Dendritic cell treated with granulocyte-macrophage colony-stimulating factor and Interleukin-4, amounts not matched to agents 40 ng/mL and 50 ng/mL, for 4 days (primary cell): ENCODE results near the gene CAPZA1.
A peak's percentile ranks its signal among the peaks of the same experiment; 100 is the strongest.

Experiments used
- H3K27ac Mint-ChIP-seq: one replicate; pipeline ENCODE4 v1.8.0; 2022; ENCODE audit warnings: mild to moderate bottlenecking, mixed read lengths
- H3K27me3 Mint-ChIP-seq: one replicate; pipeline ENCODE4 v1.8.0; 2022; ENCODE audit warnings: mild to moderate bottlenecking, mixed read lengths
- H3K36me3 Mint-ChIP-seq: one replicate; pipeline ENCODE4 v1.8.0; 2022; ENCODE audit warnings: low read depth, mixed read lengths
- H3K4me1 Mint-ChIP-seq: one replicate; pipeline ENCODE4 v1.8.0; 2022; ENCODE audit warnings: low read depth, mixed read lengths
- H3K4me3 Mint-ChIP-seq: one replicate; pipeline ENCODE4 v1.8.0; 2022; ENCODE audit warnings: mild to moderate bottlenecking, moderate library complexity, mixed read lengths
- H3K9me3 Mint-ChIP-seq: one replicate; pipeline ENCODE4 v1.8.0; 2022; ENCODE audit warnings: mixed read lengths
- intact Hi-C: fragments of 100-400 bp; cut with micrococcal nuclease; formaldehyde crosslinking; loops from one replicate; pipeline ENCODE4 v1.15.0; 2022

Gene CAPZA1

DNA sequence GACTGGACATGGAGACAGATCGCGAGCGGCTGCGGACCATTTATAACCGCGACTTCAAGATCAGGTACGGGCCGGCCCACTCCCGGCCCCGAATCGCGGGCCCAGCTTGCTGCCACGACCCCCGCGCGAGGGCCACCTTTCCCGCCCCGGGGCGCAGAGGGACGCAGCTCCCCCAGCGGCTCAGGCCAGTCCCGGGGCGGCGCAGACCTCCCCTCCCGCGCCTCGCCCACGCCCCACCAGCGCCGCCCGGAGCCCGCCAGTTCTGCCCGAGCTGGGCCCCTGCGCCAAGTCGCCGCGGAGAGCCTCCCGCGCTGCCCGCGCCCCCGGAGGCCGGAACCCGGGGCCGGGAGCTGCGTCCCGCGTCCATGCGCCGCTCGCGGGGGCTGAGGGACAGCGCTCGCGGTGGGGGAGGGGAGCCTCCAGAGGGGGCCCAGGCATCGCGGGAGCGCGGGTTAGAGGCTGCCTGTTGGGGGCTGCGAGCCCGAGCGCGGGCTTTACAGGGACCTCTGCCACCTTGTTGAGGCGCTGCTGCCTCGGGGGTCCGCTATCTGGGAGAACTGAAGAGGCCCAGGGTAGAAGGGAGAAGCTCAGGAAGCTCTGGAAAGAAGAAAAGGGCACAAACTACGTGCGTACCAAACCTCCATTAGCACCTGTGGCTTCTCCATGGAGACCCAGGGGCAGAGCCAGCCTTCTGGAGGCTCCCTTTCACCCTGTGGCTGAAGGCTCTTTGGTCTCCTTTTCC lies 55.5 kb downstream of the CAPZA1 start:
- Mint-ChIP-seq H3K4me1 (peaks cover 34% of the 10 kb centered on the region), H3K27ac (peak overlapping the region; percentile 100), H3K36me3 (peaks cover 39% of the 10 kb centered on the region), H3K27me3 (peaks cover 9% of the 10 kb centered on the region), H3K9me3 (no peaks in the 10 kb centered on the region), H3K4me3 (peak overlapping the region; percentile 100)
- intact Hi-C loops, result loop anchor here (2.0 to 5.0 kb wide), 2 partner anchors 30 to 48 kb away; no protein-coding TSS in a partner anchor

DNA sequence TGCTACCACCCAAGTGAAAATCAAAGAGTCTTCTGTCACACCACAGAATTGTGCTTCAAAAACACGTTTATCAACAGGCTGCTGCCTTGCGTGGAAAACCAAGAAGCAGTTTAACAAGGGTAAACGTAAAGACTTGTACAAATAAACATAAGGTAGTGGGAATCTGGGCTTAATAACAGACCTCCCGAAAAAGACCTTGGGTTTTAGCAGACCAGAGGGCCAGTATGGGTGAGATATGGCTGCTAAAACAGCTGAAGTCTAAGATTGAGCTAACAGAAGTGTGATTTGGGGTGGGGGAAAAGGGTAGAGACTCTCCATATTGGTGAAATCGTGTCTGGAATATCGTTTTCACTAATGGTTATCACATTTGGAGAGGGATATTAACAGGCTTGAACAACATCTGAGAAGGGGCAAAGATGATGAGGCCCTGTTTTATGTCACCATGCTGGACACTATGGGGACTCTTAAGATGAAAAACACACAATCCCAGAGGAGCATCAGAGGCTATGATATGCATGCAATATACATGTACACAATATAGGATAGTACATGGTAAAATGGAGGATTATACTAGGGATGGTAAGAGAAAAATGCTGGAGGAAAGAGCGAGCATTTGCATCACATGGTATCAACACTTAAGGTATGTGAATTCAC lies 56.2 kb downstream of the CAPZA1 start:
- H3K27ac Mint-ChIP-seq, result peak overlapping the region; percentile 100
- no peaks in the 10 kb centered on the region for H3K9me3 Mint-ChIP-seq
- H3K4me3 Mint-ChIP-seq, result peak overlapping the region; percentile 100
- peaks cover 34% of the 10 kb centered on the region for H3K4me1 Mint-ChIP-seq
- peaks cover 32% of the 10 kb centered on the region for H3K36me3 Mint-ChIP-seq
- intact Hi-C loops, result loop anchor here (2.0 kb wide), 1 partner anchor 29 kb away; no protein-coding TSS in a partner anchor
- peaks cover 9% of the 10 kb centered on the region for H3K27me3 Mint-ChIP-seq

DNA sequence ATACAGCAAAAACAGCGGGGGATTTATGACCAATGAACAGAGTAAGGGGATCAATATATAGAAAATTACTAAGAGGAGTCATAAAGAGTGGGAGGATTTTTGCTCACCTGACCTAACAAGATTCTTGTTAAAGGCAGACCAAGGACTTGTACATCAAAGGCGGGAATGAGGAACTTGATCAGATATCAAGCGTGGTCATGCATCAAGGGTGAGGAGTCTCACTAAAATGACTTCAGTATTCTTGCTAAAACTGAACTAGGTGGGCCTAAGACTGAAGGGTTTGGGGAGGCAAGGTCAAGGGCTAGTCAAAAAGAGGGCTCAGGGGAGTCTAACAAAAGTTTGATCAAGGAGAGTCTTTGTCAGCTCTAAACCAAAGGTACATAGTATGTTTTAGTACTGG lies 56.9 kb downstream of the CAPZA1 start:
- Mint-ChIP-seq H3K36me3 (peaks cover 25% of the 10 kb centered on the region), H3K4me1 (peaks cover 34% of the 10 kb centered on the region), H3K27ac (no peak overlapping the region), H3K4me3 (no peak overlapping the region), H3K9me3 (no peaks in the 10 kb centered on the region), H3K27me3 (peaks cover 9% of the 10 kb centered on the region)
- intact Hi-C loops, result no loop called here

DNA sequence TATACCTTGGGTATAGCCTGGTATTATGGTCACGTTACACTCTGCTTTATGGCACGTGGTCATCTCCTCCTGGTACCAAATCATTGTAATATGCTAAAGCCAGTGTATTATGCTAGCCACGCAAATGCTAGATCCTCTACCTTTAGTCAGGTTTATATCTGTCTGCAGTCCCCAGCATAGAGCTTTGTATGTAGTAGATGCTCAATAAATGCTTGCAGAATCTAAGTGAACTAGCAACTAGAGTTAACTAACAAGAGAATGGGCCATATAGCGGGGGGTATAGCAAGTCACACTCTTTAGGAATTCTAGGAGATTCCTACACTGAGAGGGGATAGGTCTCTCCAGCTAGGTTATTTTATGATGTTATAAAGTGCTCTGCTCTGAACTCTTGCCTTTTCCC lies 57.9 kb downstream of the CAPZA1 start:
- Mint-ChIP-seq H3K4me3 (no peak overlapping the region), H3K27ac (no peak overlapping the region), H3K9me3 (no peaks in the 10 kb centered on the region), H3K4me1 (peaks cover 34% of the 10 kb centered on the region), H3K36me3 (peaks cover 16% of the 10 kb centered on the region), H3K27me3 (peaks cover 9% of the 10 kb centered on the region)
- intact Hi-C loops, result no loop called here

DNA sequence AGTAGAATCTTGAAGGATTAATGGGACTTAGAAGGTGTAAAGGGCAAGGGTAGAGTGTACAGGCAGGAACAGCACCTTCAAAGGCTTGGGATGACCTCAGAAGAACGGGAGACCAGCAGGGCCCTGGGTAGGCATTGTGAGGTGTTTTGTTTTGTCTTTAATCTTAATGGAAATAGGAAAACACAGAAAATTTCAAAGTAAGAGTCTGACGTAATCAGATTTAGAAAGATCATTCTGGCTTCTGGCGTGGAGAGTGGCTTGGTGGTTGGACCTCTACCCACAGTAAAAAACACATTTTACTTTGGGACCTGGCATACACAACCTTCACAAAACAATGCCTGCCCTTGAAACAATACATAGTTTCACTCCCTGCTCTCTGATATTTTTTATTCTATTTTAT lies 59.0 kb downstream of the CAPZA1 start:
- intact Hi-C loops, result no loop called here
- peaks cover 9% of the 10 kb centered on the region for H3K27me3 Mint-ChIP-seq
- H3K36me3 Mint-ChIP-seq, result peaks cover 8% of the 10 kb centered on the region
- H3K27ac Mint-ChIP-seq, result no peak overlapping the region
- no peak overlapping the region for H3K4me3 Mint-ChIP-seq
- H3K9me3 Mint-ChIP-seq, result no peaks in the 10 kb centered on the region
- peaks cover 27% of the 10 kb centered on the region for H3K4me1 Mint-ChIP-seq

DNA sequence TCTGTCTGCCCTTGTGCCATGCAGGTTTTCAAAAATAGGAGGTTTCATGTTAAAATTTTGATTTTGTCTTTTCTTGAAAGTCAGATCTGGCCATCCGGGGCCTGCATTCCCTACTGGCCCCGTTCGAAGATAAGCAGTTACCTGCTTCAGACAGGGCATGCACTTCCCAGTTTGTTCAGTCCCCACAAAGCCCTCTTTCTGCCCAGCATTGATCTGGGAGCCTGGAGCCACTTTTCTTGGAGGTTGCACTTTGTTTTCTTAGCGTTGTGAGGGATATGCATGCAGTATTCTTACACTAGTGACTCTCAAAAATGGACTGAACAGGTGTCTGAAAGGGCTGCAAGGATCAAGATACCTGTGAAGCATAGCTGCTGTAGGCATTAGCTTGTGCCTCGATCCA lies 66.3 kb downstream of the CAPZA1 start:
- Mint-ChIP-seq H3K4me1 (no peaks in the 10 kb centered on the region), H3K9me3 (no peaks in the 10 kb centered on the region), H3K36me3 (peaks cover 21% of the 10 kb centered on the region), H3K27ac (no peak overlapping the region), H3K4me3 (no peak overlapping the region), H3K27me3 (no peaks in the 10 kb centered on the region)
- intact Hi-C loops, result no loop called here

DNA sequence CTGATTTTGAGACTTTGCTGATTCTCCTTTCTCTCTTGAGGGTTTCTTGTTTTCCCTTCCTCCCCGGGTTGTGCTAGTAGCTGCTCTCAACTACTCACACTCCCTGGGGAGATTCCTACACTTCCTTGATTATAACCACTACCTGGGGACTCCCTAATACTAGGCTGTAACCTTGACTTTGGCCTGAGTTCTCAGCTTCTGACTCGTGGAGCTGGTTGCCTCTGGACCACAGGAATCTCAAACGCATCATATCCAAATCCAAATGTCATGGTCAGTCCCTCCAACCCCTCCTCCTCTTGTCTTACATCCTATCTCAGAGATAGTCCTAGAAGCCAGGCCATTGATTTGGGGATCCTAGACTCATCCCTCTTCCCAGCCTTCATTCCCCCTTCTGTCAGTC lies 66.8 kb downstream of the CAPZA1 start:
- Mint-ChIP-seq H3K9me3 (no peaks in the 10 kb centered on the region), H3K4me1 (no peaks in the 10 kb centered on the region), H3K27me3 (no peaks in the 10 kb centered on the region), H3K27ac (no peak overlapping the region), H3K4me3 (no peak overlapping the region), H3K36me3 (peaks cover 21% of the 10 kb centered on the region)
- intact Hi-C loops, result no loop called here

DNA sequence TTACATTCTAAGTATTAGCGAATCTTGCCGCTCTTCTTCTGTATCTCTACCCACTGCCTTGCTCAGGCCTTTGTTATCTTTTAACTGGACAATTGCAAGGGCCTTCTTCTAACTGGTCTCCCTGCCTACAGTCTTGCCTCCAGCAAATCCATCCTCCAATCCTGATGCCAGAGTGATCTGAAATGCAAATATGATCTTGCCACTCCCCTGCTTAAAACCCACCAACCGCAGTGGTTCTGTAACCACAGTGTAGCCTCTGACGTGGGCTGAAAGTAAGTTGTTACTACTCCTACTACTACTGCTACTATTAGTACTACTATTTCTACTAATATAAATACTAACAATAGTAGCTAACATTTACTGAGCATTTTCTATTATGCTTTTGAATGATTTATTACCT lies 67.2 kb downstream of the CAPZA1 start:
- no peaks in the 10 kb centered on the region for H3K9me3 Mint-ChIP-seq
- intact Hi-C loops, result no loop called here
- peaks cover 25% of the 10 kb centered on the region for H3K36me3 Mint-ChIP-seq
- H3K27me3 Mint-ChIP-seq, result no peaks in the 10 kb centered on the region
- no peak overlapping the region for H3K27ac Mint-ChIP-seq
- no peak overlapping the region for H3K4me3 Mint-ChIP-seq
- no peaks in the 10 kb centered on the region for H3K4me1 Mint-ChIP-seq

DNA sequence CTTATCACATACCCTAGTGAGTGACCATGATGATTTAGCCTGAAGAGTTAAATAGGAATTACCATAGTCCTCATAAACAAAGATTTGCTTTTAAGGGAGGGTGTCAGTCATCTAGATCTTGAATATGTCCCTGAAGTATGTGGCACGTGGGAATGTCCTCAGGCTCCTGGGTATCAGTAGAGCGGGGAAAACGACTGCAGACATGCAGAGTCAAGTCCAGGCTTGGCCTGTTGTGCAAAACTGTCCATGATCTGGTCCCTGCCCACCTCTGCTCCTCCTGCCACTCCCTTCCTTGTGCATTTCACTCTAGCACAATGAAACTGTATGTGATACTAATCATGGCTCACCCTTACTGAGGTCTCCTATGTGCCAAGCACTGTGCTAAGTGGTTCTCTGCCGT lies 67.7 kb downstream of the CAPZA1 start:
- Mint-ChIP-seq H3K4me1 (no peaks in the 10 kb centered on the region), H3K9me3 (no peaks in the 10 kb centered on the region), H3K4me3 (no peak overlapping the region), H3K36me3 (peaks cover 31% of the 10 kb centered on the region), H3K27ac (no peak overlapping the region), H3K27me3 (no peaks in the 10 kb centered on the region)
- intact Hi-C loops, result no loop called here

DNA sequence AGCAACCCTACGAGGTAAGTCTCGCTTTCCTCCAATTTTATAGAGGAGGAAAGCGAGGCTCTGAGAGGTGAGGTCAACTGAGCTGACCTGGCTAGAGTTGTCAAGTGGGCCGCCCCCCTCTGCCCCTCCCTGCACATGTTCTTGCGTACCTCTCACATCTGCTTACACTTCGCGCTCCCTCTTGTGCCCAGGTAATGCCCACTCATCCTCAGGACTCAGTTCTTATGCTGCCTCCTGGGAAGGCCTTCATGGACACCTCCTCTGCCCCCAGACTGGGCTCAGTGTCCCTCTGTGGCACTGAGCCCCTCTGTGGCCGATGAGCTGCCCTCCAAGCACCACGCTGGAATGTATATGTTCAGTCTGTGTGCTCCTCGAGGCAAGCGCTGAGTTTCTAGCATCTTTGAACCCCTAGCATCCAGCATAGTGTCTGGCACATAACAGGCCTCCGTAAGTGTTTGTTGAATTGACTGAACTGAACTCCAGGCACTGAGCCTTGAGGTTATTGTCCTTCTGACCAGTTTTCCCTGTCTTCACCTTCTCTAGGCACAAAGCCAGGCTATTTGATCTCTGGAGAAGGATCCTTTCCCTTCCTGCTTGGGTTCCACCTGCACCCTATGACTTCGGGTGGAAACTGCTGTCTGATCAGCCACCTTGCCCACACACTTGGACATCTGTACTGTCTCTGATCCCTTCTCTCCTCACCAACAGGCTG lies 68.3 kb downstream of the CAPZA1 start:
- H3K9me3 Mint-ChIP-seq, result no peaks in the 10 kb centered on the region
- no peak overlapping the region for H3K27ac Mint-ChIP-seq
- no peak overlapping the region for H3K4me3 Mint-ChIP-seq
- no peaks in the 10 kb centered on the region for H3K4me1 Mint-ChIP-seq
- intact Hi-C loops, result no loop called here
- H3K36me3 Mint-ChIP-seq, result peaks cover 37% of the 10 kb centered on the region
- no peaks in the 10 kb centered on the region for H3K27me3 Mint-ChIP-seq

DNA sequence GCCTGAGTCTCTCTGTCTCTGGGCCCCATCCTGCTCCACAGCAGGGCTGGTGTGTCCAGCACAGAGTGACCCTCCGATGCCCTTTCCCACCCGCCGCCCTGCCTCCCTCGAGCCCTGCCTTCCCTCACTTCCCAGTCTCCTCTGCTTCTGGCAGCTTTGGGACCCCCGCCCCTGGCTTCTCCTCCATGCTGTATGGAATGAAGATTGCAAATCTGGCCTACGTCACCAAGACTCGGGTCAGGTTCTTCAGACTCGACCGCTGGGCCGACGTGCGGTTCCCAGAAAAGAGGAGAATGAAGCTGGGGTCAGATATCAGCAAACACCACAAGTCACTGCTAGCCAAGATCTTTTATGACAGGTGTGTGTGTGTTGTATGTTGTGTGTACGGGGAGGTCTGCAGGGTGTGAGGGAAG lies 69.2 kb downstream of the CAPZA1 start:
- H3K9me3 Mint-ChIP-seq, result no peaks in the 10 kb centered on the region
- H3K36me3 Mint-ChIP-seq, result peaks cover 43% of the 10 kb centered on the region
- intact Hi-C loops, result no loop called here
- no peak overlapping the region for H3K27ac Mint-ChIP-seq
- no peaks in the 10 kb centered on the region for H3K4me1 Mint-ChIP-seq
- H3K27me3 Mint-ChIP-seq, result no peaks in the 10 kb centered on the region
- H3K4me3 Mint-ChIP-seq, result no peak overlapping the region

DNA sequence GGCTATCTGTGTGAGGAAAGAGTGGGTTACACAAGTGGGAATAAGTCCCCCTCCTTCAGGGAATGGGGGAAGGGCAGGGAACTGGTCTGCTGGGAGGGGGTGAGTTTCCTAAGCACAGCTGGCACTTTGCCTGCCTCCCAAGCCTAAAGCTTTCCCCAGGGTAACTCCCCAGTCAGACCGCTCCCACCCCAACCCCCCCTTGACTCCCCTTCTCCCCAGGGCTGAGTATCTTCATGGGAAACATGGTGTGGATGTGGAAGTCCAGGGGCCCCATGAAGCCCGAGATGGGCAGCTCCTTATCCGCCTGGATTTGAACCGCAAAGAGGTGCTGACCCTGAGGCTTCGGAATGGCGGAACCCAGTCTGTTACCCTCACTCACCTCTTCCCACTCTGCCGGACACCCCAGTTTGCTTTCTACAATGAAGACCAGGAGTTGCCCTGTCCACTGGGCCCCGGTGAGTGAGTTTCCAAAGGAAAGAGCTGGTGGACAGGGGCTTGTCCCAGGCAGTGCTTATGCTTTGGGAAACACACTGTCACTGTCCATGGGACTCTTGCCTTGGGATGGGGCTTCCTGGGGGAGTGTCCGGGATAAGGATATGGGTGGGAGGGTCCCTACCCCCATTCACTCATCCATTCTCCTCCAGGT lies 69.7 kb downstream of the CAPZA1 start:
- no peak overlapping the region for H3K27ac Mint-ChIP-seq
- peaks cover 48% of the 10 kb centered on the region for H3K36me3 Mint-ChIP-seq
- peaks cover 2% of the 10 kb centered on the region for H3K4me1 Mint-ChIP-seq
- no peak overlapping the region for H3K4me3 Mint-ChIP-seq
- intact Hi-C loops, result no loop called here
- no peaks in the 10 kb centered on the region for H3K9me3 Mint-ChIP-seq
- no peaks in the 10 kb centered on the region for H3K27me3 Mint-ChIP-seq

DNA sequence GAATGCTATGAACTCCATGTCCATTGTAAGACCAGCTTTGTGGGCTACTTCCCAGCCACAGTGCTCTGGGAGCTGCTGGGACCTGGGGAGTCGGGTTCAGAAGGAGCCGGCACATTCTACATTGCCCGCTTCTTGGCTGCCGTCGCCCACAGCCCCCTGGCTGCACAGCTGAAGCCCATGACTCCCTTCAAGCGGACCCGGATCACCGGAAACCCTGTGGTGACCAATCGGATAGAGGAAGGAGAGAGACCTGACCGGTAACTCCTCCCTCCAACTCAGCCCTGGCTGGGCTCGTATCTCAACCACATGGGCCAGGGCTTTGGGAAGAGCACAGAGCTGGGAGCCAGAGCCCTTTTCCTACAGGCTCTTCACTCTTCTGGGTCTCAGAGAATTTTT lies 70.2 kb downstream of the CAPZA1 start:
- Mint-ChIP-seq H3K4me1 (peaks cover 7% of the 10 kb centered on the region), H3K9me3 (no peaks in the 10 kb centered on the region), H3K36me3 (peaks cover 51% of the 10 kb centered on the region), H3K27me3 (no peaks in the 10 kb centered on the region), H3K4me3 (no peak overlapping the region), H3K27ac (no peak overlapping the region)
- intact Hi-C loops, result no loop called here

DNA sequence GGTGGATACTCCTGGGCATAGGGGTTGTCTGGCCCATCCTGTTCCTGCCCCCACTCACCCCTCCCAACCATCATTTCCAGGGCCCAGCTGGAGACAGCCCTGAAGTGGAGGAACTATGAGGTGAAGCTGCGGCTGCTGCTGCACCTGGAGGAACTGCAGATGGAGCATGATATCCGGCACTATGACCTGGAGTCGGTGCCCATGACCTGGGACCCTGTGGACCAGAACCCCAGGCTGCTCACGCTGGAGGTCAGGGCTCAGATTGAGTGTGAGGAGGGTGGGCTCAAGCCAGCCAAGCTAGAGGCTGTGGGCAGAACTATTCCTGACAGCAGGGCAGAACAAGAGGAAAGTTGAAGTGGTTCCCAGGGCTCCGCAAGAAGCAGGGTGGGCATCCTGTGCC lies 73.0 kb downstream of the CAPZA1 start:
- intact Hi-C loops, result no loop called here
- Mint-ChIP-seq H3K36me3 (peaks cover 61% of the 10 kb centered on the region), H3K9me3 (no peaks in the 10 kb centered on the region), H3K4me1 (peaks cover 15% of the 10 kb centered on the region), H3K27ac (no peak overlapping the region), H3K4me3 (no peak overlapping the region), H3K27me3 (no peaks in the 10 kb centered on the region)
